Measurements from ENCODE around the gene RASA1. TPM values are rescaled to one million over a fixed set of nuclear protein-coding genes. Genes with fewer than 3 reads are reported as not detected.

Gene RASA1
- total and polyA plus RNA-seq, 9 of the 15 experiments (the other 6 are each of a cell fraction or from before 2014, with no cell fraction given), result 3.2 to 17.3 (median 9.2) TPM

- no peak for TF ChIP-seq DEAF1 (CRISPR knock-in tag; IDR thresholded peaks at IDR 0.05)
- no peak for TF ChIP-seq FOXP1 (CRISPR knock-in tag; IDR thresholded peaks at IDR 0.05)
- TF ChIP-seq NCOA1 (IDR thresholded peaks at IDR 0.05; ENCODE audit: low read depth), result no peak
- TF ChIP-seq STAG1 (CRISPR knock-in tag; IDR thresholded peaks at IDR 0.05; ENCODE audit: borderline replicate concordance), result no peak
- no peak for TF ChIP-seq RBM39 (optimal IDR thresholded peaks at IDR 0.05; ENCODE audit: low read depth, low read length)
- TF ChIP-seq, protein P1, sequence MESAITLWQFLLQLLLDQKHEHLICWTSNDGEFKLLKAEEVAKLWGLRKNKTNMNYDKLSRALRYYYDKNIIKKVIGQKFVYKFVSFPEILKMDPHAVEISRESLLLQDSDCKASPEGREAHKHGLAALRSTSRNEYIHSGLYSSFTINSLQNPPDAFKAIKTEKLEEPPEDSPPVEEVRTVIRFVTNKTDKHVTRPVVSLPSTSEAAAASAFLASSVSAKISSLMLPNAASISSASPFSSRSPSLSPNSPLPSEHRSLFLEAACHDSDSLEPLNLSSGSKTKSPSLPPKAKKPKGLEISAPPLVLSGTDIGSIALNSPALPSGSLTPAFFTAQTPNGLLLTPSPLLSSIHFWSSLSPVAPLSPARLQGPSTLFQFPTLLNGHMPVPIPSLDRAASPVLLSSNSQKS (CRISPR knock-in tag; IDR thresholded peaks at IDR 0.05), result no peak
- TF ChIP-seq MCM7 (IDR thresholded peaks at IDR 0.05), result no peak
- TF ChIP-seq HDAC6 (IDR thresholded peaks at IDR 0.05; ENCODE audit: low read depth, low read length), result no peak
Observed at GRCh38 chr5:87367243-87367642, 99.6 kb downstream of the RASA1 start (continued).

DNA sequence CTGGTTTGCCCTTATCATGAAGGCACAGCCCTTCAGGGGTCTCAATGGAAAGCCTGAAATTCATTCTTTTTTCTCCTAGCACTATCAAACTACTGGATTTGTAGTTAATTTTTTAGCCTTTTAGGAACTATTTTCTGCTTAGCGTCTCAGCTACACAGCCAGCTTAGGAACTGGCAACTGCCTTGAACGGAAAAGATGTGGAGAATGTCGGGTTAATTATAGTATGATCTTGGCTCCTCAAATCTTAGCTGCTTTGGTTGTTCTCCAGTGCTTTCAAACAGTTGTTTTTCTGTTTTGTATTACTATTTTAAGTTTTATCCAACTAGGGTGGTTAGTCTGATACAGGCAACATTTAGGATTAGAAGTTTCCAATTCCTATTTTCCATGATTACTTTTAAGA, 100.9 kb downstream of the RASA1 start:
- H3K9ac ChIP-seq (ENCODE audit: insufficient read depth in 1 of 2, low read depth in 2 of 2, low read length in 2 of 2), result no peak overlapping the region
- H2AFZ ChIP-seq (ENCODE audit: low read depth, low read length), result no peak overlapping the region
- 97% methylated on average over 3 of the region's 3 CpGs for WGBS (ENCODE audit: insufficient coverage, low coverage, missing lambda C conversion rate)
- H3K27me3 ChIP-seq (ENCODE audit: control insufficient read depth in 2 of 2, insufficient read depth in 2 of 2, low read length in 2 of 2), result no peaks in the 10 kb centered on the region
- H3K9me1 ChIP-seq (ENCODE audit: control insufficient read depth, insufficient read depth, low read length), result no peaks in the 10 kb centered on the region
- no peak overlapping the region; the same call in 2 of the 3 replicates for H3K27ac ChIP-seq (ENCODE audit: extremely low read depth, low read depth, low read length)
- BruUV-seq (replicated peaks), result no TSS peak
- CTCF ChIA-PET (ENCODE audit: low intra/inter-chr PET ratio), result no interaction called here
- H3K36me3 ChIP-seq (ENCODE audit: control insufficient read depth, insufficient read depth, low read length), result peaks cover 91% of the 10 kb centered on the region
- intact Hi-C loops (cut with micrococcal nuclease), result no loop called here
- H3K9me3 ChIP-seq (replicated peaks; ENCODE audit: control insufficient read depth, insufficient read depth, low read depth, low read length), result no peaks in the 10 kb centered on the region
- H3K4me2 ChIP-seq (ENCODE audit: insufficient read depth, low read length), result no peak overlapping the region
- no peaks in the 10 kb centered on the region for H3K79me2 ChIP-seq (ENCODE audit: control insufficient read depth, insufficient read depth, low read length)
- no peak for DNase-seq (ENCODE audit: extremely low read depth in 1 of 4, low spot score in 3 of 4)
- no peaks in the 10 kb centered on the region for H4K20me1 ChIP-seq (replicated peaks; ENCODE audit: control insufficient read depth, insufficient read depth, low read length)
- ATAC-seq, result no peak
- in situ Hi-C loops (cut with MboI), result no loop called here
- POLR2A ChIA-PET, result no interaction called here
- FAIRE-seq, result no peak
- no peak overlapping the region for H3K4me3 ChIP-seq
- no peaks in the 10 kb centered on the region for H3K4me1 ChIP-seq (replicated peaks in 1 of 2; ENCODE audit: control insufficient read depth in 2 of 2, insufficient read depth in 2 of 2, low read length in 2 of 2)
- TF ChIP-seq NR1H2 (CRISPR knock-in tag; IDR thresholded peaks at IDR 0.05), result no peak
- no peak for TF ChIP-seq GTF2A2 (tag; IDR thresholded peaks at IDR 0.05)
- no peak for TF ChIP-seq ADNP (tag; IDR thresholded peaks at IDR 0.05)
- TF ChIP-seq SREBF2 (CRISPR knock-in tag; IDR thresholded peaks at IDR 0.05), result no peak
- TF ChIP-seq POLR2A (conservative IDR thresholded peaks at IDR 0.05), result no peak
- TF ChIP-seq, protein P2, sequence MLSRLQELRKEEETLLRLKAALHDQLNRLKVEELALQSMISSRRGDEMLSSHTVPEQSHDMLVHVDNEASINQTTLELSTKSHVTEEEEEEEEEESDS (CRISPR knock-in tag; IDR thresholded peaks at IDR 0.05), result no peak
- TF ChIP-seq STAT5A (IDR thresholded peaks at IDR 0.05; ENCODE audit: borderline replicate concordance, low read length), result no peak
- no peak for TF ChIP-seq ZNF24 (IDR thresholded peaks at IDR 0.05)
- TF ChIP-seq HDAC1 (IDR thresholded peaks at IDR 0.05), result no peak
- TF ChIP-seq PTBP1 (IDR thresholded peaks at IDR 0.05; ENCODE audit: low read depth, low read length), result no peak
- TF ChIP-seq ZNF143 (CRISPR knock-in tag; IDR thresholded peaks at IDR 0.05), result no peak
- TF ChIP-seq CREM (IDR thresholded peaks at IDR 0.05; ENCODE audit: low read depth), result no peak
- TF ChIP-seq RBM34 (IDR thresholded peaks at IDR 0.05; ENCODE audit: borderline replicate concordance, insufficient read depth, low read length), result no peak
- no peak for TF ChIP-seq SRSF7 (optimal IDR thresholded peaks at IDR 0.05; ENCODE audit: low read depth, low read length)
- TF ChIP-seq BRD9 (IDR thresholded peaks at IDR 0.05; ENCODE audit: low read depth, partially characterized antibody), result no peak
- no peak for TF ChIP-seq NBN (IDR thresholded peaks at IDR 0.05; ENCODE audit: low read depth)
- no peak for TF ChIP-seq GATAD2B (IDR thresholded peaks at IDR 0.05; ENCODE audit: borderline replicate concordance)

Data from K562 (cell line).